A549 (cell line): ENCODE measurements around the gene TTC21A. TPM values are rescaled to one million over a fixed set of nuclear protein-coding genes. Genes with fewer than 3 reads are reported as not detected.

ENCODE experiments used
- ATAC-seq, 2 experiments: fragments of 200-7000 bp in 1 of 2; fragments of >200 bp in 1 of 2; cut with Nextera tagmentation in 1 of 2; cut with Tn5 transposase in 1 of 2; 3 replicates each; pipeline versions ENCODE4 v1.8.0 to v1.9.1; 2018 to 2020; ENCODE audit warnings: mild to moderate bottlenecking in 1 of 2, moderate library complexity in 1 of 2
- CTCF ChIA-PET: fragments of 300-600 bp; sonication (Branson Sonifier 250); formaldehyde crosslinking; extraction: SDS; loops from one replicate; lab custom pipeline; 2021; ENCODE audit warnings: antibody characterized with exemption, inconsistent platforms; lab: Yijun Ruan, JAX
- POLR2A ChIA-PET: fragments of 350-600 bp; formaldehyde crosslinking; extraction: SDS; loops from one replicate; lab custom pipeline; 2021; ENCODE audit warnings: antibody characterized with exemption, inconsistent platforms; lab: Yijun Ruan, JAX
- DNase-seq, 2 experiments: peaks; one replicate each; pipeline versions ENCODE4 v3.0.0 to v3.0.0-alpha.2; 2011 to 2016; ENCODE audit warnings: low read depth in 1 of 2, low spot score in 1 of 2
- FAIRE-seq: peaks from 2 replicates; lab custom pipeline; 2011; peaks lifted over from hg19 to GRCh38; lab: Jason Lieb, UNC
- H3K27ac ChIP-seq, 2 experiments: fragments of >200 bp; sonication (Bioruptor Twin); formaldehyde crosslinking; 3 replicates each; pipeline ENCODE4 v1.5.1; 2016 to 2017
- H3K4me1 ChIP-seq: fragments of >200 bp; sonication (Bioruptor Twin); formaldehyde crosslinking; 3 replicates; pipeline ENCODE4 v1.6.1; 2016
- H3K4me2 ChIP-seq: fragments of >200 bp; sonication (Bioruptor Twin); formaldehyde crosslinking; 3 replicates; pipeline ENCODE4 v1.6.1; 2016
- H3K4me3 ChIP-seq: fragments of >200 bp; sonication (Bioruptor Twin); formaldehyde crosslinking; 3 replicates; pipeline ENCODE4 v1.5.1; 2016
- H3K9me3 ChIP-seq: fragments of >200 bp; sonication (Bioruptor Twin); formaldehyde crosslinking; 3 replicates; pipeline ENCODE4 v1.6.1; 2016
- CEBPB ChIP-seq, 2 experiments: fragments of >200 bp in 1 of 2; sonication (Bioruptor Twin) in 1 of 2; formaldehyde crosslinking in 1 of 2; IDR thresholded peaks; 2 replicates each; pipeline ENCODE4 v1.6.1; 2012 to 2016
- CHD2 ChIP-seq: fragments of 150-350 bp; IDR thresholded peaks from 2 replicates; pipeline ENCODE4 v1.6.1; 2014; ENCODE audit warnings: low read length; ENCODE audit not compliant: partially characterized antibody
- CHD4 ChIP-seq: fragments of 200-600 bp; sonication (generic); IDR thresholded peaks from 2 replicates; pipeline ENCODE4 v1.6.1; 2016; ENCODE audit warnings: antibody characterized with exemption, mild to moderate bottlenecking, borderline replicate concordance
- EP300 ChIP-seq, 2 experiments: fragments of >200 bp; sonication (Bioruptor Twin); formaldehyde crosslinking; IDR thresholded peaks; 2 replicates in 1 of 2; 3 replicates in 1 of 2; pipeline ENCODE4 v1.6.1; 2016 to 2017
- FOSB ChIP-seq: fragments of 250-450 bp; sonication (Bioruptor Pico); IDR thresholded peaks from 2 replicates; pipeline ENCODE4 v1.5.0; 2020; ENCODE audit warnings: mild to moderate bottlenecking, moderate library complexity
- FOXS1 ChIP-seq: fragments of 250-450 bp; sonication (Bioruptor Pico); IDR thresholded peaks from 2 replicates; pipeline ENCODE4 v1.5.0; 2020; ENCODE audit warnings: mild to moderate bottlenecking, moderate library complexity
- GATA3 ChIP-seq: IDR thresholded peaks from 2 replicates; pipeline ENCODE4 v1.6.1; 2012; ENCODE audit warnings: borderline replicate concordance
- HOXA7 ChIP-seq: fragments of 250-450 bp; sonication (Bioruptor Pico); IDR thresholded peaks from 2 replicates; pipeline ENCODE4 v1.5.0; 2020; ENCODE audit warnings: mild to moderate bottlenecking, moderate library complexity
- HOXB13 ChIP-seq: fragments of 250-450 bp; sonication (Bioruptor Pico); IDR thresholded peaks from 2 replicates; pipeline ENCODE4 v1.5.0; 2020; ENCODE audit warnings: low read depth, mild to moderate bottlenecking, moderate library complexity
- HOXB5 ChIP-seq: fragments of 250-450 bp; sonication (Bioruptor Pico); IDR thresholded peaks from 2 replicates; pipeline ENCODE4 v1.5.0; 2020; ENCODE audit warnings: mild to moderate bottlenecking, moderate library complexity
- JUNB ChIP-seq: fragments of >200 bp; sonication (Bioruptor Twin); formaldehyde crosslinking; IDR thresholded peaks from 2 replicates; pipeline ENCODE4 v1.6.1; 2016
- KDM5A ChIP-seq: fragments of 200-600 bp; sonication (generic); IDR thresholded peaks from 2 replicates; pipeline ENCODE4 v1.6.1; 2016; ENCODE audit warnings: antibody characterized with exemption, mild to moderate bottlenecking
- MAFK ChIP-seq: fragments of 450-650 bp; IDR thresholded peaks from 2 replicates; pipeline ENCODE4 v1.6.1; 2014; ENCODE audit not compliant: partially characterized antibody
- MAZ ChIP-seq: fragments of 150-350 bp; IDR thresholded peaks from 2 replicates; pipeline ENCODE4 v1.6.1; 2014; ENCODE audit warnings: antibody characterized with exemption, low read depth, low read length, borderline replicate concordance
- MYC ChIP-seq: IDR thresholded peaks from 2 replicates; pipeline ENCODE4 v1.6.1; 2012; ENCODE audit warnings: mild to moderate bottlenecking, inconsistent platforms, low read length, improper control_type of control experiment, borderline replicate concordance
- NFE2L2 ChIP-seq: fragments of 150-350 bp; conservative IDR thresholded peaks from 2 replicates; pipeline ENCODE4 v1.6.1; 2014; ENCODE audit warnings: low read length
- NPAS2 ChIP-seq: fragments of 250-450 bp; sonication (Bioruptor Pico); IDR thresholded peaks from 2 replicates; pipeline ENCODE4 v1.8.0; 2022; ENCODE audit warnings: mild to moderate bottlenecking, moderate library complexity, borderline replicate concordance
- POLR2AphosphoS2 ChIP-seq: conservative IDR thresholded peaks from 2 replicates; pipeline ENCODE4 v1.6.1; 2012; ENCODE audit warnings: low read length, improper control_type of control experiment, inconsistent platforms
- RAD21 ChIP-seq, 2 experiments: fragments of >200 bp in 1 of 2; sonication (Bioruptor Twin) in 1 of 2; formaldehyde crosslinking in 1 of 2; IDR thresholded peaks in 1 of 2; conservative IDR thresholded peaks in 1 of 2; 2 replicates in 1 of 2; 3 replicates in 1 of 2; pipeline ENCODE4 v1.6.1; 2012 to 2018; ENCODE audit warnings: inconsistent platforms in 1 of 2
- SMC3 ChIP-seq: fragments of >200 bp; sonication (Bioruptor Twin); formaldehyde crosslinking; IDR thresholded peaks from 3 replicates; pipeline ENCODE4 v1.6.1; 2018; ENCODE audit warnings: inconsistent platforms
- SREBF2 ChIP-seq: fragments of 450-650 bp; IDR thresholded peaks from 2 replicates; pipeline ENCODE4 v1.6.1; 2014; ENCODE audit warnings: mild to moderate bottlenecking, moderate library complexity
- TFCP2L1 ChIP-seq: fragments of 250-450 bp; sonication (Bioruptor Pico); IDR thresholded peaks from 2 replicates; pipeline ENCODE4 v1.5.0; 2021; ENCODE audit warnings: mild to moderate bottlenecking
- WGBS: methylation state at CpG from one replicate; pipeline ENCODE4 v1.1.6; 2017; ENCODE audit errors: missing lambda C conversion rate; 5-methylcytosine and 5-hydroxymethylcytosine counted together
- polyA plus RNA-seq, 4 experiments: library from polyadenylated mRNA; depleted of rRNA in 3 of 4; stranded (reverse); fragments of >200 nt; fragmentation: RNase III in 1 of 4; extraction: RNeasy Plus Mini Kit Qiagen cat#74134 plus additional on column Dnase treatment in 1 of 4; gene quantifications; 2 replicates in 3 of 4; 3 replicates in 1 of 4; pipeline ENCODE4 v1.2.3, GENCODE V29; 2011 to 2017
- TF ChIP-seq, protein P1 (sequence below): fragments of 450-650 bp; IDR thresholded peaks from 2 replicates; pipeline ENCODE4 v1.6.1; 2014; ENCODE audit warnings: antibody characterized with exemption
- TF ChIP-seq, protein P2 (sequence below): fragments of >200 bp; sonication (Bioruptor Twin); formaldehyde crosslinking; IDR thresholded peaks from 2 replicates; pipeline ENCODE4 v1.6.1; 2016
- TF ChIP-seq, protein P3 (sequence below): IDR thresholded peaks from 2 replicates; pipeline ENCODE4 v1.6.1; 2012; ENCODE audit warnings: low read depth, borderline replicate concordance
- TF ChIP-seq, protein P4 (sequence below): fragments of 250-450 bp; sonication (Bioruptor Pico); IDR thresholded peaks from 2 replicates; pipeline ENCODE4 v1.5.0; 2020; ENCODE audit warnings: low read depth, mild to moderate bottlenecking, moderate library complexity

Gene TTC21A
- polyA plus RNA-seq, 2 of the 4 experiments (the other 2 are of a cell fraction), result 1.1 to 1.4 TPM

DNA sequence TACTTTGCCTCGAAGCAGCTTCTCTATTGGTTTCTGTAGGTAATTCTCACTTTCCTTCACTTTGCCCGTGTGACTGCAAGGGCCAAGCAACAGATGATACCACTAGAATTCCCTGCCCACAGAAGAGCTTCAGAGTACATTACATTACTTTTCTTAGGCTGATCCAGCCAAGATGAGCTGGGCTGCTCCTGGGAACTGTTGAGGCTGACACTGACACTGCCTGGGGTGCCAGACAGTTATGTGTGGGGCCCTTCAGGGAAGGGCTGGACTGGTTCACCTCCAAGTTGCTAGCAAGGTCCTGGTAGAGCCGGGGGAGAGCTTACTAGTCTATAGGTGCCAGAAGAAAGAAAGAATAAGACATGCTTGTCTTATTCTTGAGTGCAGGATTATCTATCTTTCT is 19.0 kb upstream of the TTC21A start:
- CTCF ChIA-PET, result interaction anchor here (1.0 to 1.5 kb wide), 4 partner anchors 38 to 200 kb away, joined by 3 to 7 read pairs (median 4); partner anchors contain the start of gene XIRP1
- TF ChIP-seq CHD2 (no peak), MAFK (no peak), NFE2L2 (no peak), HOXB13 (CRISPR knock-in tag) (no peak), JUNB (no peak), MAZ (no peak), MYC (no peak), TFCP2L1 (no peak), SMC3 (no peak)
- TF ChIP-seq, protein P1, sequence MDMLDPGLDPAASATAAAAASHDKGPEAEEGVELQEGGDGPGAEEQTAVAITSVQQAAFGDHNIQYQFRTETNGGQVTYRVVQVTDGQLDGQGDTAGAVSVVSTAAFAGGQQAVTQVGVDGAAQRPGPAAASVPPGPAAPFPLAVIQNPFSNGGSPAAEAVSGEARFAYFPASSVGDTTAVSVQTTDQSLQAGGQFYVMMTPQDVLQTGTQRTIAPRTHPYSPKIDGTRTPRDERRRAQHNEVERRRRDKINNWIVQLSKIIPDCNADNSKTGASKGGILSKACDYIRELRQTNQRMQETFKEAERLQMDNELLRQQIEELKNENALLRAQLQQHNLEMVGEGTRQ, result no peak

DNA sequence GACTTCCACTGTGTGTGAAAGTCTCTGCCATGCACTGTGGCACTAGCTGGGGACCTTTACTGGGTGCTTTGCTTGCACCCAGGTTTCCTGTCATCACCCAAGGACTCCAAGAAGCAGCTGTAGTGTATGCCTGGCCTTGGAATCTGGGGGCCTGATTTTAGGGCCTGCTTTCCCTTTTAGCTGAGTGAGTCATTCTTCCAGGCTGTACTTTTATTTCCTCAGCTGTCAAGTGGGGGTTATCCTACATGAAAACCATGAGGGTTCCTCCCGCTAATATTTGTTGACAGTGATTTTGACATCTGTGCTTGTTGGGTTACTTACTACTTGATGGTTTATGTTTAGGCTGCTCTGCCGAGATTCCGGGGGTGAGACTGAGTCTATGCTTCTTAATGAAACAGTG is 18.6 kb upstream of the TTC21A start:
- ATAC-seq (no peak), FAIRE-seq (no peak), DNase-seq (no peak)
- Histone ChIP-seq H3K4me1 (no peaks in the 10 kb centered on the region), H3K27ac (no peak overlapping the region), H3K4me3 (no peak overlapping the region), H3K9me3 (no peaks in the 10 kb centered on the region), H3K4me2 (no peak overlapping the region)
- 85% methylated on average over 3 of the region's 3 CpGs for WGBS
- CTCF ChIA-PET, result interaction anchor here (1.0 to 1.5 kb wide), 4 partner anchors 38 to 200 kb away, joined by 3 to 7 read pairs (median 4); partner anchors contain the start of gene XIRP1
- TF ChIP-seq FOXS1 (CRISPR knock-in tag), result no peak
- no peak for TF ChIP-seq SMC3
- no peak for TF ChIP-seq NFE2L2
- no peak for TF ChIP-seq HOXA7 (CRISPR knock-in tag)
- TF ChIP-seq MAZ, result no peak
- TF ChIP-seq MYC, result no peak
- TF ChIP-seq CHD2, result no peak
- TF ChIP-seq HOXB5 (CRISPR knock-in tag), result no peak
- TF ChIP-seq SREBF2, result no peak
- TF ChIP-seq, protein P2, sequence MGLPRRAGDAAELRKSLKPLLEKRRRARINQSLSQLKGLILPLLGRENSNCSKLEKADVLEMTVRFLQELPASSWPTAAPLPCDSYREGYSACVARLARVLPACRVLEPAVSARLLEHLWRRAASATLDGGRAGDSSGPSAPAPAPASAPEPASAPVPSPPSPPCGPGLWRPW, result no peak
- no peak for TF ChIP-seq POLR2AphosphoS2
- TF ChIP-seq CHD4, result no peak
- no peak for TF ChIP-seq FOSB
- TF ChIP-seq CEBPB (IDR thresholded peaks at IDR 0.05), result no peak
- TF ChIP-seq NPAS2, result no peak
- TF ChIP-seq, protein P3, sequence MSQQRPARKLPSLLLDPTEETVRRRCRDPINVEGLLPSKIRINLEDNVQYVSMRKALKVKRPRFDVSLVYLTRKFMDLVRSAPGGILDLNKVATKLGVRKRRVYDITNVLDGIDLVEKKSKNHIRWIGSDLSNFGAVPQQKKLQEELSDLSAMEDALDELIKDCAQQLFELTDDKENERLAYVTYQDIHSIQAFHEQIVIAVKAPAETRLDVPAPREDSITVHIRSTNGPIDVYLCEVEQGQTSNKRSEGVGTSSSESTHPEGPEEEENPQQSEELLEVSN, result no peak
- TF ChIP-seq, protein P4, sequence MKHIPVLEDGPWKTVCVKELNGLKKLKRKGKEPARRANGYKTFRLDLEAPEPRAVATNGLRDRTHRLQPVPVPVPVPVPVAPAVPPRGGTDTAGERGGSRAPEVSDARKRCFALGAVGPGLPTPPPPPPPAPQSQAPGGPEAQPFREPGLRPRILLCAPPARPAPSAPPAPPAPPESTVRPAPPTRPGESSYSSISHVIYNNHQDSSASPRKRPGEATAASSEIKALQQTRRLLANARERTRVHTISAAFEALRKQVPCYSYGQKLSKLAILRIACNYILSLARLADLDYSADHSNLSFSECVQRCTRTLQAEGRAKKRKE (CRISPR knock-in tag), result no peak
- POLR2A ChIA-PET, result no interaction called here

More for the DNA sequence above, 19.0 kb upstream of the TTC21A start:
- POLR2A ChIA-PET, result no interaction called here
- FAIRE-seq (no peak), DNase-seq (no peak), ATAC-seq (no peak)
- Histone ChIP-seq H3K27ac (no peak overlapping the region), H3K4me2 (no peak overlapping the region), H3K4me1 (no peaks in the 10 kb centered on the region), H3K4me3 (no peak overlapping the region), H3K9me3 (no peaks in the 10 kb centered on the region)
- WGBS, result 97% methylated on average over 3 of the region's 3 CpGs

DNA sequence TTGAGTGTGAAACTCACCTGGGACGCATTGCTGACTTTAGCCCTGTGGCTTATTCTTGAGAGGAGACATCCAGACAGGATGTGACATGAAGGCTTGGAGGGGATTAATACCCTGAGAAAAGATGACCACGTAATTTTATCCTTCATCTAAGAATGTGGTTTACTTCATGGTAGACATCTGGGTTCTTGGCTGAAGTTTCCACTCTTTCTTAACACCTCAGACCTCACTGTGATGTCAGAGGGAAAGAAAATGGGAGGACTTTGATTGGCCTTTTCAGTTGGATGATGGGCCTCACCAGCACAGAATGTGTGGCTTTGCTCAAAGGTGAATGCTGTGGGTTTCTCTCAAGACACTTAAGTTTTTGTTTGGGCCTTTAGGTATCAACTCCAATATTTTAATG is 16.6 kb upstream of the TTC21A start:
- ATAC-seq, result no peak
- 80% methylated on average over 2 of the region's 2 CpGs for WGBS
- CTCF ChIA-PET, result interaction anchor here (1.4 kb wide), 1 partner anchor 36 kb away, joined by 3 read pairs; no protein-coding TSS in a partner anchor
- TF ChIP-seq RAD21 (conservative IDR thresholded peaks at IDR 0.05 in 1 of 2, IDR thresholded peaks at IDR 0.05 in 1 of 2) (no peak), EP300 (IDR thresholded peaks at IDR 0.05) (no peak), FOSB (no peak), CHD4 (no peak), GATA3 (no peak), NFE2L2 (no peak), KDM5A (no peak), JUNB (no peak)
- TF ChIP-seq, protein P3, result no peak
- TF ChIP-seq, protein P1, result no peak
- TF ChIP-seq, all 56 proteins: peak for 0
- POLR2A ChIA-PET, result no interaction called here
- Histone ChIP-seq H3K4me3 (no peak overlapping the region), H3K4me2 (no peak overlapping the region), H3K27ac (no peak overlapping the region), H3K4me1 (no peaks in the 10 kb centered on the region), H3K9me3 (no peaks in the 10 kb centered on the region)
- FAIRE-seq (no peak), DNase-seq (no peak)
